HepG2 (cell line): ENCODE results near the gene CTNNBIP1. TPM values are rescaled to one million over a fixed set of nuclear protein-coding genes. Genes with fewer than 3 reads are reported as not detected.

Source experiments
- AGO2 ChIP-seq: fragments of 200-400 bp; formaldehyde crosslinking; optimal IDR thresholded peaks from 2 replicates; pipeline ENCODE3; 2017; ENCODE audit warnings: mild to moderate bottlenecking, low read depth, low read length, moderate library complexity
- ARNT2 ChIP-seq: sonication (generic); formaldehyde crosslinking; IDR thresholded peaks from 2 replicates; pipeline ENCODE4 v1.8.0; 2022; ENCODE audit warnings: mild to moderate bottlenecking, low read depth, missing genetic modification reagents, moderate library complexity
- EZH2 ChIP-seq: conservative IDR thresholded peaks from 2 replicates; pipeline ENCODE4 v1.6.1; 2012; ENCODE audit warnings: mild to moderate bottlenecking, low read depth, low read length, moderate library complexity
- KDM5B ChIP-seq: sonication (generic); formaldehyde crosslinking; IDR thresholded peaks from 2 replicates; pipeline ENCODE4 v1.4.0; 2020; ENCODE audit warnings: missing genetic modification reagents, mild to moderate bottlenecking, borderline replicate concordance
- MAZ ChIP-seq, 2 experiments: sonication (generic) in 1 of 2; formaldehyde crosslinking in 1 of 2; IDR thresholded peaks; 2 replicates each; pipeline versions ENCODE4 v1.5.0 to v1.6.1; 2012 to 2020; ENCODE audit warnings: low read depth in 2 of 2, mild to moderate bottlenecking in 2 of 2, borderline replicate concordance in 1 of 2, improper control_type of control experiment in 1 of 2, low read length in 1 of 2, missing genetic modification reagents in 1 of 2, moderate library complexity in 1 of 2
- NFATC3 ChIP-seq: sonication (generic); formaldehyde crosslinking; IDR thresholded peaks from 2 replicates; pipeline ENCODE4 v1.5.1; 2020; ENCODE audit warnings: mild to moderate bottlenecking, missing genetic modification reagents
- PAXIP1 ChIP-seq: sonication (generic); formaldehyde crosslinking; conservative IDR thresholded peaks from 2 replicates; pipeline ENCODE4 v1.4.0; 2020; ENCODE audit warnings: mild to moderate bottlenecking, missing genetic modification reagents, moderate library complexity
- SAFB2 ChIP-seq: sonication (generic); formaldehyde crosslinking; IDR thresholded peaks from 2 replicates; pipeline ENCODE4 v1.5.1; 2020; ENCODE audit warnings: missing genetic modification reagents, low read depth, mild to moderate bottlenecking, borderline replicate concordance
- SMYD3 ChIP-seq: sonication (generic); formaldehyde crosslinking; IDR thresholded peaks from 2 replicates; pipeline ENCODE4 v1.8.1; 2023; ENCODE audit warnings: mild to moderate bottlenecking, missing genetic modification reagents
- SRSF1 ChIP-seq: fragments of 200-400 bp; formaldehyde crosslinking; optimal IDR thresholded peaks from 2 replicates; pipeline ENCODE3; 2017; ENCODE audit warnings: mild to moderate bottlenecking, low read depth, low read length, moderate library complexity
- ZBTB44 ChIP-seq: sonication (generic); formaldehyde crosslinking; IDR thresholded peaks from 2 replicates; pipeline ENCODE4 v1.4.0; 2020; ENCODE audit warnings: missing genetic modification reagents
- ZBTB8A ChIP-seq: sonication (generic); formaldehyde crosslinking; IDR thresholded peaks from 2 replicates; pipeline ENCODE4 v1.4.0; 2020; ENCODE audit warnings: mild to moderate bottlenecking, low read depth, missing genetic modification reagents, borderline replicate concordance
- ZEB1 ChIP-seq: IDR thresholded peaks from 2 replicates; pipeline ENCODE4 v1.6.1; 2012; ENCODE audit warnings: mild to moderate bottlenecking, low read depth, inconsistent platforms; ENCODE audit not compliant: insufficient replicate concordance
- ZKSCAN1 ChIP-seq: fragments of 150-350 bp; IDR thresholded peaks from 2 replicates; pipeline ENCODE4 v1.6.1; 2014; ENCODE audit warnings: low read length
- ZNF281 ChIP-seq: sonication (generic); formaldehyde crosslinking; IDR thresholded peaks from 2 replicates; pipeline ENCODE4 v1.4.0; 2020; ENCODE audit warnings: missing genetic modification reagents, borderline replicate concordance
- ZNF33A ChIP-seq: sonication (generic); formaldehyde crosslinking; IDR thresholded peaks from 2 replicates; pipeline ENCODE4 v1.5.1; 2020; ENCODE audit warnings: missing genetic modification reagents, mild to moderate bottlenecking, moderate library complexity, borderline replicate concordance
- ZNF784 ChIP-seq: sonication (generic); formaldehyde crosslinking; IDR thresholded peaks from 2 replicates; pipeline ENCODE4 v1.5.1; 2020; ENCODE audit warnings: missing genetic modification reagents, mild to moderate bottlenecking, borderline replicate concordance
- polyA plus RNA-seq, 8 experiments: library from polyadenylated mRNA; depleted of rRNA in 3 of 8; stranded (reverse) in 7 of 8; unstranded in 1 of 8; fragments of >200 nt; fragmentation: Illumina TruSeq in 4 of 8; extraction: Trizol in 4 of 8; gene quantifications; 2 replicates each; pipeline versions ENCODE4 v1.2.1 to v1.2.3, GENCODE V29; 2011 to 2016; ENCODE audit warnings: low read depth in 4 of 8, missing spikeins in 1 of 8, mixed read lengths in 1 of 8; ENCODE audit not compliant: insufficient read depth in 1 of 8
- total RNA-seq, 5 experiments: library from RNA; depleted of rRNA; stranded (reverse); fragments of >200 nt; fragmentation: Illumina TruSeq; extraction: Trizol; gene quantifications; 2 replicates each; pipeline ENCODE4 v1.2.3, GENCODE V29; 2016; ENCODE audit warnings: low read depth in 1 of 5

CTNNBIP1 gene
- total and polyA plus RNA-seq, 2 of the 13 experiments (the other 11 are each of a cell fraction or from before 2014, with no cell fraction given) = 71.7 to 83.0 TPM

GRCh38 chr1:9874959-9875635 is 35.0 kb downstream of the CTNNBIP1 start (continued):
- TF ChIP-seq NFATC3 (CRISPR knock-in tag) (0 out of 2 replicates have a peak, but pooled peaks have one; percentile 47), ZBTB8A (CRISPR knock-in tag) (no peak), ZNF281 (CRISPR knock-in tag) (peak; percentile 78), PAXIP1 (peak; percentile 27; the same call in 1 of the 2 replicates), SMYD3 (CRISPR knock-in tag) (0 out of 2 replicates have a peak, but pooled peaks have one; percentile 33), MAZ (IDR thresholded peaks at IDR 0.05; ENCODE audit: borderline replicate concordance, low read depth, low read length) (peak; percentile 33; the same call in 1 of the 2 replicates), MAZ (CRISPR knock-in tag; IDR thresholded peaks at IDR 0.05; ENCODE audit: low read depth) (no peak; the same call in 1 of the 2 replicates), ZNF33A (CRISPR knock-in tag) (0 out of 2 replicates have a peak, but pooled peaks have one; percentile 70), SRSF1 (no peak), SAFB2 (0 out of 2 replicates have a peak, but pooled peaks have one; percentile 28), KDM5B (peak; percentile 43; the same call in 1 of the 2 replicates), EZH2 (no peak), ARNT2 (CRISPR knock-in tag) (0 out of 2 replicates have a peak, but pooled peaks have one; percentile 59), ZKSCAN1 (no peak), ZEB1 (peak; percentile 1), AGO2 (peak; percentile 37), ZBTB44 (CRISPR knock-in tag) (no peak), ZNF784 (CRISPR knock-in tag) (no peak)
